Smooth muscle cell (in vitro differentiated cells): ENCODE data around the gene OR1J4. TPM values are rescaled to one million over a fixed set of nuclear protein-coding genes. Genes with fewer than 3 reads are reported as not detected.

Source experiments
- DNase-seq: peaks from one replicate; lab custom pipeline; 2025; ENCODE audit not compliant: unreplicated experiment; lab: John Stamatoyannopoulos, UW
- H2AFZ ChIP-seq: fragments of 200-600 bp; sonication (generic); 2 replicates; pipeline ENCODE4 v1.6.0; 2016; ENCODE audit warnings: antibody characterized with exemption, low read depth, mild to moderate bottlenecking
- H3F3A ChIP-seq: fragments of 200-600 bp; sonication (generic); 2 replicates; pipeline ENCODE4 v1.6.0; 2017; ENCODE audit warnings: antibody characterized with exemption, low read depth
- H3K27ac ChIP-seq: fragments of 200-600 bp; sonication (generic); 2 replicates; pipeline ENCODE4 v1.5.1; 2016; ENCODE audit warnings: low read depth, mild to moderate bottlenecking
- H3K27me3 ChIP-seq: fragments of 200-600 bp; sonication (generic); 2 replicates; pipeline ENCODE4 v1.6.1; 2016; ENCODE audit warnings: low read depth, mild to moderate bottlenecking
- H3K36me3 ChIP-seq: fragments of 200-600 bp; sonication (generic); 2 replicates; pipeline ENCODE4 v1.5.1; 2016; ENCODE audit warnings: low read depth
- H3K4me1 ChIP-seq: fragments of 200-600 bp; sonication (generic); 2 replicates; pipeline ENCODE4 v1.5.1; 2016; ENCODE audit warnings: low read depth
- H3K4me2 ChIP-seq: fragments of 200-600 bp; sonication (generic); 2 replicates; pipeline ENCODE4 v1.6.0; 2016; ENCODE audit warnings: mild to moderate bottlenecking
- H3K4me3 ChIP-seq: fragments of 200-600 bp; sonication (generic); 2 replicates; pipeline ENCODE4 v1.5.1; 2016; ENCODE audit warnings: mild to moderate bottlenecking
- H3K79me2 ChIP-seq: fragments of 200-600 bp; sonication (generic); 2 replicates; pipeline ENCODE4 v1.6.0; 2016; ENCODE audit warnings: low read depth, mild to moderate bottlenecking
- H3K9ac ChIP-seq: fragments of 200-600 bp; sonication (generic); 2 replicates; pipeline ENCODE4 v1.6.0; 2016; ENCODE audit warnings: low read depth
- H3K9me3 ChIP-seq: fragments of 200-600 bp; sonication (generic); replicated peaks from 2 replicates; pipeline ENCODE4 v1.5.1; 2016; ENCODE audit warnings: low read depth
- H4K20me1 ChIP-seq: fragments of 200-600 bp; sonication (generic); 2 replicates; pipeline ENCODE4 v1.6.0; 2016; ENCODE audit warnings: low read depth
- WGBS: methylation state at CpG from one replicate; pipeline ENCODE4 v1.1.7; 2016; ENCODE audit warnings: low lambda C conversion rate; 5-methylcytosine and 5-hydroxymethylcytosine counted together
- polyA plus RNA-seq: library from polyadenylated mRNA; unstranded; fragments of >200 nt; fragmentation: Nextera tagmentation; extraction: Ambion mirVana; gene quantifications from 2 replicates; pipeline ENCODE4 v1.2.1, GENCODE V29; 2016
- total RNA-seq: library from RNA; depleted of rRNA; stranded (reverse); fragments of >200 nt; gene quantifications from 2 replicates; pipeline ENCODE4 v1.2.3, GENCODE V29; 2014
- TF ChIP-seq, protein P1 (sequence below): fragments of 200-600 bp; sonication (generic); IDR thresholded peaks from 2 replicates; pipeline ENCODE4 v1.5.1; 2017; ENCODE audit warnings: borderline replicate concordance, mild to moderate bottlenecking, antibody characterized with exemption; ENCODE audit not compliant: insufficient read depth, poor library complexity, severe bottlenecking

The OR1J4 gene
- total and polyA plus RNA-seq, 2 experiments from 2014 or later = not detected

- Histone ChIP-seq H2AFZ (no peak within 1 kb of the TSS), H3F3A (no peaks in the 10 kb centered on the region), H3K9me3 (peaks cover 4% of the 10 kb centered on the region), H3K27me3 (no peaks in the 10 kb centered on the region), H3K9ac (no peak within 1 kb of the TSS), H3K79me2 (no peaks in the 10 kb centered on the region), H3K27ac (no peak within 1 kb of the TSS), H3K36me3 (no peaks in the 10 kb centered on the region), H4K20me1 (no peaks in the 10 kb centered on the region), H3K4me1 (no peaks in the 10 kb centered on the region), H3K4me2 (no peak within 1 kb of the TSS), H3K4me3 (no peak within 1 kb of the TSS)
- WGBS = 82% methylated on average over 6 of the region's 6 CpGs
- TF ChIP-seq, protein P1, sequence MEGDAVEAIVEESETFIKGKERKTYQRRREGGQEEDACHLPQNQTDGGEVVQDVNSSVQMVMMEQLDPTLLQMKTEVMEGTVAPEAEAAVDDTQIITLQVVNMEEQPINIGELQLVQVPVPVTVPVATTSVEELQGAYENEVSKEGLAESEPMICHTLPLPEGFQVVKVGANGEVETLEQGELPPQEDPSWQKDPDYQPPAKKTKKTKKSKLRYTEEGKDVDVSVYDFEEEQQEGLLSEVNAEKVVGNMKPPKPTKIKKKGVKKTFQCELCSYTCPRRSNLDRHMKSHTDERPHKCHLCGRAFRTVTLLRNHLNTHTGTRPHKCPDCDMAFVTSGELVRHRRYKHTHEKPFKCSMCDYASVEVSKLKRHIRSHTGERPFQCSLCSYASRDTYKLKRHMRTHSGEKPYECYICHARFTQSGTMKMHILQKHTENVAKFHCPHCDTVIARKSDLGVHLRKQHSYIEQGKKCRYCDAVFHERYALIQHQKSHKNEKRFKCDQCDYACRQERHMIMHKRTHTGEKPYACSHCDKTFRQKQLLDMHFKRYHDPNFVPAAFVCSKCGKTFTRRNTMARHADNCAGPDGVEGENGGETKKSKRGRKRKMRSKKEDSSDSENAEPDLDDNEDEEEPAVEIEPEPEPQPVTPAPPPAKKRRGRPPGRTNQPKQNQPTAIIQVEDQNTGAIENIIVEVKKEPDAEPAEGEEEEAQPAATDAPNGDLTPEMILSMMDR = no peak
- no peak for DNase-seq
Observed at GRCh38 chr9:122477826-122478225, 41.1 kb upstream of the OR1J4 start, which contains the start of gene OR1J1. TSS of gene OR1J1 (minus strand) at chr9:122477926. CDS start at chr9:122477926, 0 bp downstream.

- no peaks in the 10 kb centered on the region for H3F3A ChIP-seq
- H3K4me2 ChIP-seq = no peak overlapping the region
- no peaks in the 10 kb centered on the region for H3K27me3 ChIP-seq
- TF ChIP-seq, protein P1 = no peak
- H3K4me1 ChIP-seq = no peaks in the 10 kb centered on the region
- WGBS = 86% methylated on average over 5 of the region's 5 CpGs
- H3K27ac ChIP-seq = no peak overlapping the region
- no peaks in the 10 kb centered on the region for H3K79me2 ChIP-seq
- peaks cover 4% of the 10 kb centered on the region for H3K9me3 ChIP-seq
- no peak overlapping the region for H3K9ac ChIP-seq
- no peak for DNase-seq
- H3K36me3 ChIP-seq = no peaks in the 10 kb centered on the region
- H4K20me1 ChIP-seq = no peaks in the 10 kb centered on the region
- H3K4me3 ChIP-seq = no peak overlapping the region
- H2AFZ ChIP-seq = no peak overlapping the region
Observed at GRCh38 chr9:122479062-122479461, 39.9 kb upstream of the OR1J4 start.

GRCh38 chr9:122498883-122499288 is 20.1 kb upstream of the OR1J4 start:
- Histone ChIP-seq H3K36me3 (no peaks in the 10 kb centered on the region), H3K4me1 (no peaks in the 10 kb centered on the region), H3K4me2 (no peak overlapping the region), H3K27ac (no peak overlapping the region), H3K9me3 (peaks cover 4% of the 10 kb centered on the region), H2AFZ (no peak overlapping the region), H3F3A (no peaks in the 10 kb centered on the region), H4K20me1 (no peaks in the 10 kb centered on the region), H3K4me3 (no peak overlapping the region), H3K27me3 (no peaks in the 10 kb centered on the region), H3K79me2 (no peaks in the 10 kb centered on the region), H3K9ac (no peak overlapping the region)
- DNase-seq = no peak
- TF ChIP-seq, protein P1 = peak; percentile 22
- WGBS = 57% methylated on average over 2 of the region's 2 CpGs

DNA sequence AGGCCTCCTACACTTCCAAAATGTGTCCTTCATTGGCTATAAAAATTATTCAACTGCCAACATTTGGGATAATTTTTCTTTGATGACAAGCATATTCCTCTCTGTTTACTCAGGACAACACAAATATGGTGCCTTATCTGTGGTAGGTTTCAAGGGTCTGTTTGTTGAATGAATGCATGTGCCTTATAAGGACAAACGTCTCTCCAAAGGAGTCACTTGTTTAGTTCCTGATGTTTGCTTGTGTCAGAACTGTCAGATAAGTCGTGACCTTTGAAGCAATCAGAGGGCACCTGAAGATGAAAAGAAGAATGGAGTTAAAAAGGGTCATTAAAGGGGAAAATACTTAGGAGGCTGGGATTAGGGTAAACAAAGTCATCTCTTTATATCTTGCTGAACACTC is 12.0 kb upstream of the OR1J4 start:
- 47% methylated on average over 2 of the region's 2 CpGs for WGBS
- H3K4me3 ChIP-seq = no peak overlapping the region

More for the DNA sequence above, 12.0 kb upstream of the OR1J4 start:
- H4K20me1 ChIP-seq = no peaks in the 10 kb centered on the region
- DNase-seq = no peak
- no peaks in the 10 kb centered on the region for H3K79me2 ChIP-seq
- no peak overlapping the region for H3K27ac ChIP-seq
- H3F3A ChIP-seq = no peaks in the 10 kb centered on the region
- H3K9me3 ChIP-seq = no peaks in the 10 kb centered on the region
- no peaks in the 10 kb centered on the region for H3K36me3 ChIP-seq
- no peaks in the 10 kb centered on the region for H3K27me3 ChIP-seq
- TF ChIP-seq, protein P1 = no peak
- no peak overlapping the region for H3K9ac ChIP-seq
- no peak overlapping the region for H3K4me2 ChIP-seq
- no peaks in the 10 kb centered on the region for H3K4me1 ChIP-seq
- H2AFZ ChIP-seq = no peak overlapping the region
